Esophagus squamous epithelium (tissue), 5 donors: ENCODE results near the gene NAA10. TPM values are rescaled to one million over a fixed set of nuclear protein-coding genes. Genes with fewer than 3 reads are reported as not detected.

Experiments used
- DNase-seq: peaks from one replicate; lab custom pipeline; 2025; lab: John Stamatoyannopoulos, UW
- H3K27ac ChIP-seq, 4 donors: fragments of 200-600 bp; sonication (generic); one replicate each; pipeline ENCODE4 v1.5.1; 2016 to 2019; ENCODE audit warnings: mild to moderate bottlenecking in 1 of 4
- H3K27me3 ChIP-seq, 4 donors: fragments of 200-600 bp; sonication (generic); 1 replicate in 3 of 4; 2 replicates in 1 of 4; pipeline versions ENCODE4 v1.5.1 to v1.6.0; 2017 to 2021; ENCODE audit warnings: antibody characterized with exemption in 1 of 4
- H3K36me3 ChIP-seq, 3 donors: fragments of 200-600 bp; sonication (generic); one replicate each; pipeline ENCODE4 v1.5.1; 2016 to 2019
- H3K4me1 ChIP-seq, 3 donors: fragments of 200-600 bp; sonication (generic); one replicate each; pipeline ENCODE4 v1.5.1; 2017 to 2019
- H3K4me3 ChIP-seq, 4 donors: fragments of 200-600 bp; sonication (generic); 1 replicate in 3 of 4; 2 replicates in 1 of 4; pipeline ENCODE4 v1.5.1; 2016 to 2019; ENCODE audit warnings: mild to moderate bottlenecking in 2 of 4, moderate library complexity in 1 of 4
- H3K9me3 ChIP-seq, 3 donors: fragments of 200-600 bp; sonication (generic); one replicate each; pipeline ENCODE4 v1.5.1; 2016 to 2019
- CTCF ChIP-seq, 6 experiments: fragments of 450-650 bp in 4 of 6; fragments of 200-600 bp in 2 of 6; sonication (generic) in 2 of 6; IDR thresholded peaks; one replicate each; pipeline ENCODE4 v1.5.1; 2016 to 2019; ENCODE audit warnings: antibody characterized with exemption in 6 of 6, mild to moderate bottlenecking in 4 of 6, moderate library complexity in 4 of 6
- POLR2A ChIP-seq, 4 donors: fragments of 450-650 bp; IDR thresholded peaks; one replicate each; pipeline ENCODE4 v1.6.1; 2017; ENCODE audit warnings: antibody characterized with exemption in 4 of 4, mild to moderate bottlenecking in 4 of 4, moderate library complexity in 3 of 4
- WGBS, 2 donors: methylation state at CpG; one replicate each; pipeline ENCODE4 v1.1.5; 2018; 5-methylcytosine and 5-hydroxymethylcytosine counted together
- intact Hi-C: fragments of 100-400 bp; cut with DNase I; formaldehyde crosslinking; loops from one replicate; pipeline ENCODE4 v1.15.0; 2022
- total RNA-seq, 4 donors: library from RNA; depleted of rRNA; stranded (reverse); fragments of >200 nt; gene quantifications; one replicate each; pipeline ENCODE4 v1.1.0, GENCODE V29; 2016
- donor health status: DM: yes; HTN: yes; CAD: no.

The NAA10 gene
- total RNA-seq, 4 donors from 2014 or later, result 42.5 to 92.5 (median 87.6) TPM

GRCh38 chrX:153974726-153975286 is 40.0 kb upstream of the NAA10 start:
- Histone ChIP-seq H3K27ac (peak overlapping the region; percentile 98 to 99 (median 99)), H3K4me1 (peaks cover 10 to 25% (median 16%) of the 10 kb centered on the region in 3 donors), H3K4me3 (no peak overlapping the region), H3K9me3 (no peaks in the 10 kb centered on the region), H3K36me3 (no peaks in the 10 kb centered on the region), H3K27me3 (no peaks in the 10 kb centered on the region)
- intact Hi-C loops, result no loop called here
- no peak for DNase-seq
- 65 to 78% methylated on average over 3 of the region's 3 CpGs for WGBS, 2 donors
- TF ChIP-seq CTCF (IDR thresholded peaks at IDR 0.05) (no peak), POLR2A (IDR thresholded peaks at IDR 0.05) (no peak)

GRCh38 chrX:153974003-153974725 is 39.3 kb upstream of the NAA10 start:
- DNase-seq, result no peak
- intact Hi-C loops, result no loop called here
- H3K36me3 ChIP-seq, result no peaks in the 10 kb centered on the region
- TF ChIP-seq POLR2A (IDR thresholded peaks at IDR 0.05), result no peak
- TF ChIP-seq CTCF (IDR thresholded peaks at IDR 0.05), result no peak
- H3K4me3 ChIP-seq, result peak overlapping the region in 1 of 4 donors; percentile 86
- 77% methylated on average over 13 of the region's 14 CpGs; no CpG with 5 or more reads in 1 of the 2 donors for whole genome bisulfite sequencing, 2 donors
- H3K27ac ChIP-seq, result peak overlapping the region; percentile 98 to 99 (median 99)
- H3K4me1 ChIP-seq, result peaks cover 15 to 32% (median 21%) of the 10 kb centered on the region in 3 donors
- no peaks in the 10 kb centered on the region for H3K9me3 ChIP-seq
- no peaks in the 10 kb centered on the region for H3K27me3 ChIP-seq

GRCh38 chrX:153973127-153974002 is 38.5 kb upstream of the NAA10 start:
- no peak for DNase-seq
- TF ChIP-seq POLR2A (IDR thresholded peaks at IDR 0.05) (no peak), CTCF (IDR thresholded peaks at IDR 0.05) (no peak)
- Histone ChIP-seq H3K36me3 (no peaks in the 10 kb centered on the region), H3K4me1 (peaks cover 22 to 40% (median 29%) of the 10 kb centered on the region in 3 donors), H3K27me3 (no peaks in the 10 kb centered on the region), H3K27ac (peak overlapping the region; percentile 98 to 99 (median 99)), H3K4me3 (peak overlapping the region; percentile 76 to 95 (median 82)), H3K9me3 (no peaks in the 10 kb centered on the region)
- intact Hi-C loops, result no loop called here
- 13 to 41% methylated on average over 11 to 17 of the region's 20 CpGs for WGBS, 2 donors

- peaks cover 29 to 48% (median 38%) of the 10 kb centered on the region in 3 donors for H3K4me1 ChIP-seq
- no peaks in the 10 kb centered on the region for H3K9me3 ChIP-seq
- no peaks in the 10 kb centered on the region for H3K36me3 ChIP-seq
- peak in 1 of 4 donors; percentile 62 for TF ChIP-seq POLR2A (IDR thresholded peaks at IDR 0.05)
- peak in 1 of 6 experiments; percentile 5 for TF ChIP-seq CTCF (IDR thresholded peaks at IDR 0.05)
- DNase-seq, result no peak
- H3K27ac ChIP-seq, result peak within 1 kb of the TSS; percentile 98 to 99 (median 99)
- peak within 1 kb of the TSS; percentile 76 to 95 (median 82) for H3K4me3 ChIP-seq
- intact Hi-C loops, result no loop called here
- WGBS, 2 donors, result 0 to 7% methylated on average over 1 to 18 of the region's 103 CpGs
- no peaks in the 10 kb centered on the region for H3K27me3 ChIP-seq
Observed at GRCh38 chrX:153972368-153973126, 37.7 kb upstream of the NAA10 start, which contains the start of gene TMEM187. Gene TMEM187 (plus strand): TSS chrX:153972754. CDS start chrX:153982063, 9,309 bp downstream.
